Measurements from ENCODE around the gene HOXA5. TPM values are rescaled to one million over a fixed set of nuclear protein-coding genes. Genes with fewer than 3 reads are reported as not detected.

The HOXA5 gene
- total RNA-seq, 1 donor from 2014 or later: 16.0 TPM

DNA sequence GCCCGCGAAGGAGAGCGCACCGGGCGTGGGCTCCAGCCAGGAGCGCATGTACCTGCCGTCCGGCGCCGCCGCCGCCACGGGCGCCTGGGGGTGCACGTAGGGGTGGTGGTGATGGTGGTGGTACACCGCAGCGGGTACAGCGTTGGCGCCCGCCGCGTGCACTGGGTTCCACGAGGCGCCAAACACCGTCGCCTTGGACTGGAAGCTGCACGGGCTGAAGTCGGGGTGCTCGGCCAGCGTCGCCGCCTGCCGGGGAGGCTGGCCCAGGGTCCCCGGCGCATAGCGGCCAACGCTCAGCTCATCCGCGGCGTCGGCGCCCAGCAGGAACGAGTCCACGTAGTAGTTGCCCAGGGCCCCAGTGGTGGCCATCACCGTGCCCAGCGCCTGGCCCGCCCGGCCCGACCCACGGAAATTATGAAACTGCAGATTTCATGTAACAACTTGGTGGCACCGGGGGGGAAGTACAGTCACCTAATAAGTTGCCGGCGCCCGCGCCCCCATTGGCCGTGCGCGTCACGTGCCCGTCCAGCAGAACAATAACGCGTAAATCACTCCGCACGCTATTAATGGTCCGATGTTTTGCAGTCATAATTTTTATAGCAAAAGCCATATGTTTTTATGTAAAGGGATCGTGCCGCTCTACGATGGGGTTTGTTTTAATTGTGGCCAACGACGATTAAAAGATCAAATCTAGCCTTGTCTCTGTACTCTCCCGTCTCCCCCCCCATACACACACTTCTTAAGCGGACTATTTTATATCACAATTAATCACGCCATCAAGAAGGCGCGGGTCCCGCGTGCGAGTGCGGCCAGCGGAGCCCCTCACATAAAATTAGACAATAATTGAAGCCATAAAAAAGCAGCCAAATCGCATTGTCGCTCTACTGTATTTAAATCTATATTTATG, 21.9 kb upstream of the HOXA5 start, which contains the start of gene HOXA9:
Gene HOXA9 (minus strand): TSS at position 449 of the 907 bp plus-strand sequence. CDS start 80 bp downstream, at position 369.
- DNase-seq: peak; percentile 76
- Histone ChIP-seq H3K4me1 (peaks cover 32% of the 10 kb centered on the region), H3K36me3 (no peaks in the 10 kb centered on the region), H3K27ac (no peak within 1 kb of the TSS), H3K27me3 (peaks cover 94% of the 10 kb centered on the region), H3K9me3 (no peaks in the 10 kb centered on the region), H3K4me3 (peak within 1 kb of the TSS; percentile 39)
- TF ChIP-seq, protein P1, sequence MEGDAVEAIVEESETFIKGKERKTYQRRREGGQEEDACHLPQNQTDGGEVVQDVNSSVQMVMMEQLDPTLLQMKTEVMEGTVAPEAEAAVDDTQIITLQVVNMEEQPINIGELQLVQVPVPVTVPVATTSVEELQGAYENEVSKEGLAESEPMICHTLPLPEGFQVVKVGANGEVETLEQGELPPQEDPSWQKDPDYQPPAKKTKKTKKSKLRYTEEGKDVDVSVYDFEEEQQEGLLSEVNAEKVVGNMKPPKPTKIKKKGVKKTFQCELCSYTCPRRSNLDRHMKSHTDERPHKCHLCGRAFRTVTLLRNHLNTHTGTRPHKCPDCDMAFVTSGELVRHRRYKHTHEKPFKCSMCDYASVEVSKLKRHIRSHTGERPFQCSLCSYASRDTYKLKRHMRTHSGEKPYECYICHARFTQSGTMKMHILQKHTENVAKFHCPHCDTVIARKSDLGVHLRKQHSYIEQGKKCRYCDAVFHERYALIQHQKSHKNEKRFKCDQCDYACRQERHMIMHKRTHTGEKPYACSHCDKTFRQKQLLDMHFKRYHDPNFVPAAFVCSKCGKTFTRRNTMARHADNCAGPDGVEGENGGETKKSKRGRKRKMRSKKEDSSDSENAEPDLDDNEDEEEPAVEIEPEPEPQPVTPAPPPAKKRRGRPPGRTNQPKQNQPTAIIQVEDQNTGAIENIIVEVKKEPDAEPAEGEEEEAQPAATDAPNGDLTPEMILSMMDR (IDR thresholded peaks at IDR 0.05): no peak
- ATAC-seq: peak; percentile 25
- intact Hi-C loops (cut with DNase I): loop anchor here (10.0 kb wide), 2 partner anchors 1271 to 1301 kb away; no protein-coding TSS in a partner anchor

DNA sequence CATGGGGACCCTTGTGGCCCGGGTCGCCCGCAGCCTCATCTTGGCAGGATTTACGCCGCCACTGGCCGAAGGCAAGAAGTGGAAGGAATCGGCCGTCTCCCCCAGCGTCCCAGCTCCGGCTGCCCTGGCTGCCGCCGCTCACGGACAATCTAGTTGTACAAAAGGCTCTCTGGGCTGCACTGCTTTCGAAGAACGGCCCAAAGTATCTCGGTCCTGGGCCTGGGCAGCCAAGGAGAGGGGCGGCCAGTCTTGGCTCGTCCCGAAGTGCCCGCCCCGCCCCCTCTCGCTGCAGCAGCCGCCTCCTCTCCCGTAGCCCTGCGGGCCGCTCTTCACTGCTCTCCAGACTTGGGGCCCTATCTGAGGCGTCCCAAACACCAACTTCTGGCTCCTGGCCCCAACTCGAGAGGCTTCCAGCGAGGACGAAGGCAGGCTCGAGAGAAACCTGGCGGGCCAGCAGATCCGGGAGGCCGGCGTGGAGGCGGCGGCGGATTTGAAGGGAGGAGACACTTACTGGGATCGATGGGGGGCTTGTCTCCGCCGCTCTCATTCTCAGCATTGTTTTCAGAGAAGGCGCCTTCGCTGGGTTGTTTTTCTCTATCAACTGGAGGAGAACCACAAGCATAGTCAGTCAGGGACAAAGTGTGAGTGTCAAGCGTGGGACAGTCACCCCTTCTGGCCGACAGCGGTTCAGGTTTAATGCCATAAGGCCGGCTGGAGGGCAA, 21.0 kb upstream of the HOXA5 start:
- intact Hi-C loops (cut with DNase I): loop anchor here (10.0 kb wide), 2 partner anchors 1270 to 1300 kb away; no protein-coding TSS in a partner anchor
- TF ChIP-seq, protein P1 (IDR thresholded peaks at IDR 0.05): no peak
- no peak for ATAC-seq
- Histone ChIP-seq H3K9me3 (no peaks in the 10 kb centered on the region), H3K27ac (no peak overlapping the region), H3K4me3 (peak overlapping the region; percentile 39), H3K4me1 (peaks cover 30% of the 10 kb centered on the region), H3K27me3 (peaks cover 94% of the 10 kb centered on the region), H3K36me3 (no peaks in the 10 kb centered on the region)
- DNase-seq: peak; percentile 70

DNA sequence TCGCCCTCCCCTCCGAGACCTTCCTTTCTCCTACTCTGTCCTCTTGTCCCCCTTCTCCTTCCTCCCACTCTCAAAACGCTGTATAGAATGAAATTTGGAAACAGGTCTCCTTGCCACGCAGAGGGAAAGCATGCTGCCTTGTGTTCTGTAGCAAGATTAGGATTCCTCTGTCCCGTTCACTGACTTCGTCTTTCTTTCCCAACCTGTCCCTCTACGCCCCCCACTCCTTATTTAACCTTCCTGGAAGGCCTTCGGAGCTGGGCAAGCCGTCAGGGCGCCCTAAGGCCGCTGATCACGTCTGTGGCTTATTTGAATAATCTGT, 20.5 kb upstream of the HOXA5 start:
- Histone ChIP-seq H3K4me3 (peak overlapping the region; percentile 39), H3K36me3 (no peaks in the 10 kb centered on the region), H3K27me3 (peaks cover 94% of the 10 kb centered on the region), H3K4me1 (peaks cover 29% of the 10 kb centered on the region), H3K9me3 (no peaks in the 10 kb centered on the region), H3K27ac (no peak overlapping the region)
- no peak for ATAC-seq
- intact Hi-C loops (cut with DNase I): loop anchor here (10.0 kb wide), 2 partner anchors 1269 to 1299 kb away; no protein-coding TSS in a partner anchor
- TF ChIP-seq, protein P1 (IDR thresholded peaks at IDR 0.05): no peak
- no peak for DNase-seq

DNA sequence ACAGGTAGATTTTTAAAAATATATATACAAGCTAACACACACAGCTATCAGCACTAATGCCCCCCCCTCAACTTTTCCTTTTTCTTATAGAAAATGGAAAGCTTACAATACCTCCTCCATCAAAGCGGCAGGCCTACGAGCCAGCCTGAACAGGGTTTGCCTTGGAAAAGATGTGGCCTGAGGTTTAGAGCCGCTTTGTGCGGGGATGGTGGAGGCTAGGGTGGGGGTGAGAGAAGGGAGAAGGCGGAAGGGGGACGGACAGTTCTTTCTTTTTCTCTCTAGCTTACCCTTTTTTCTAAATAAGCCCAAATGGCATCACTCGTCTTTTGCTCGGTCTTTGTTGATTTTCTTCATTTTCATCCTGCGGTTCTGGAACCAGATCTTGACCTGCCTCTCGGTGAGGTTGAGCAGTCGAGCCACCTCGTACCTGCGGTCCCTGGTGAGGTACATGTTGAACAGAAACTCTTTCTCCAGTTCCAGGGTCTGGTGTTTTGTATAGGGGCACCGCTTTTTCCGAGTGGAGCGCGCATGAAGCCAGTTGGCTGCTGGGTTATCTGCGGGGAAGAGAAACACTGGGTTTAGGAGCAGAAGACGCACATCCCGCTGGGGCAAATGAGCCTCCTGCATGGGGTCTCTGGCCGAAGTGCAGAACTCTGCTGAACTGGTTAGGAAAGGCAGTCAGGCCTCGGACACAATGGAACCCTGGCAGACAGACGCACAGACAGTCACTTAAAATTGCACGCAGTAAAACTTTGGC, 20.0 kb upstream of the HOXA5 start:
- peaks cover 93% of the 10 kb centered on the region for H3K27me3 ChIP-seq
- TF ChIP-seq, protein P1 (IDR thresholded peaks at IDR 0.05): no peak
- ATAC-seq (no peak), DNase-seq (peak; percentile 13)
- no peak overlapping the region for H3K4me3 ChIP-seq
- H3K36me3 ChIP-seq: no peaks in the 10 kb centered on the region
- no peak overlapping the region for H3K27ac ChIP-seq
- H3K4me1 ChIP-seq: peaks cover 29% of the 10 kb centered on the region
- H3K9me3 ChIP-seq: no peaks in the 10 kb centered on the region
- intact Hi-C loops (cut with DNase I): loop anchor here (10.0 kb wide), 2 partner anchors 1269 to 1299 kb away; no protein-coding TSS in a partner anchor
